GM19438 (cell line): ENCODE data around the gene ERC2.

ENCODE experiments used
- ATAC-seq: cut with Tn5 transposase; IDR thresholded peaks from one replicate; pipeline ENCODE4 v1.9.1; 2021; ENCODE audit warnings: low read depth; ENCODE audit not compliant: unreplicated experiment

The ERC2 gene

GRCh38 chr3:56197259-56197965 lies 270.9 kb downstream of the ERC2 start:
- no peak for ATAC-seq

GRCh38 chr3:56196700-56197099 lies 271.6 kb downstream of the ERC2 start:
- no peak for ATAC-seq

- no peak for ATAC-seq
These were observed 274.7 kb downstream of the ERC2 start for GRCh38 chr3:56193519-56193918.

- ATAC-seq: no peak
These were observed 276.3 kb downstream of the ERC2 start for GRCh38 chr3:56192001-56192400.

GRCh38 chr3:56190771-56191305 lies 277.4 kb downstream of the ERC2 start:
- ATAC-seq: no peak

- ATAC-seq: no peak
These were observed 278.1 kb downstream of the ERC2 start for GRCh38 chr3:56190130-56190529.

GRCh38 chr3:56189536-56189935 lies 278.7 kb downstream of the ERC2 start:
- ATAC-seq: no peak

- ATAC-seq: no peak
These were observed 280.1 kb downstream of the ERC2 start for GRCh38 chr3:56188201-56188600.

GRCh38 chr3:56187051-56187450 lies 281.2 kb downstream of the ERC2 start:
- no peak for ATAC-seq

GRCh38 chr3:56185827-56186226 lies 282.4 kb downstream of the ERC2 start:
- ATAC-seq: no peak

GRCh38 chr3:56183529-56183928 lies 284.7 kb downstream of the ERC2 start:
- ATAC-seq: no peak

GRCh38 chr3:56180433-56180832 lies 287.8 kb downstream of the ERC2 start:
- ATAC-seq: no peak

- no peak for ATAC-seq
These were observed 294.7 kb downstream of the ERC2 start for GRCh38 chr3:56173601-56174000.

- no peak for ATAC-seq
These were observed 303.8 kb downstream of the ERC2 start for GRCh38 chr3:56164436-56164835.

- no peak for ATAC-seq
These were observed 310.4 kb downstream of the ERC2 start for GRCh38 chr3:56157693-56158362.

GRCh38 chr3:56154297-56154696 lies 314.0 kb downstream of the ERC2 start:
- ATAC-seq: no peak

GRCh38 chr3:56147354-56147753 lies 320.9 kb downstream of the ERC2 start:
- ATAC-seq: no peak

- ATAC-seq: no peak
These were observed 322.9 kb downstream of the ERC2 start for GRCh38 chr3:56145410-56145809.

GRCh38 chr3:56144805-56145204 lies 323.5 kb downstream of the ERC2 start:
- ATAC-seq: no peak

- ATAC-seq: no peak
These were observed 330.9 kb downstream of the ERC2 start for GRCh38 chr3:56137415-56137814.

GRCh38 chr3:56136514-56136913 lies 331.8 kb downstream of the ERC2 start:
- ATAC-seq: no peak

- no peak for ATAC-seq
These were observed 332.3 kb downstream of the ERC2 start for GRCh38 chr3:56135941-56136340.
